NOMO-1 (cell line): ENCODE data around the gene MAP3K14.
A peak's percentile ranks its signal among the peaks of the same experiment; 100 is the strongest.

Experiments used
- DNase-seq, 2 experiments: peaks; one replicate each; lab custom pipeline; 2025; ENCODE audit not compliant: unreplicated experiment in 2 of 2; lab: John Stamatoyannopoulos, UW

Gene MAP3K14

DNA sequence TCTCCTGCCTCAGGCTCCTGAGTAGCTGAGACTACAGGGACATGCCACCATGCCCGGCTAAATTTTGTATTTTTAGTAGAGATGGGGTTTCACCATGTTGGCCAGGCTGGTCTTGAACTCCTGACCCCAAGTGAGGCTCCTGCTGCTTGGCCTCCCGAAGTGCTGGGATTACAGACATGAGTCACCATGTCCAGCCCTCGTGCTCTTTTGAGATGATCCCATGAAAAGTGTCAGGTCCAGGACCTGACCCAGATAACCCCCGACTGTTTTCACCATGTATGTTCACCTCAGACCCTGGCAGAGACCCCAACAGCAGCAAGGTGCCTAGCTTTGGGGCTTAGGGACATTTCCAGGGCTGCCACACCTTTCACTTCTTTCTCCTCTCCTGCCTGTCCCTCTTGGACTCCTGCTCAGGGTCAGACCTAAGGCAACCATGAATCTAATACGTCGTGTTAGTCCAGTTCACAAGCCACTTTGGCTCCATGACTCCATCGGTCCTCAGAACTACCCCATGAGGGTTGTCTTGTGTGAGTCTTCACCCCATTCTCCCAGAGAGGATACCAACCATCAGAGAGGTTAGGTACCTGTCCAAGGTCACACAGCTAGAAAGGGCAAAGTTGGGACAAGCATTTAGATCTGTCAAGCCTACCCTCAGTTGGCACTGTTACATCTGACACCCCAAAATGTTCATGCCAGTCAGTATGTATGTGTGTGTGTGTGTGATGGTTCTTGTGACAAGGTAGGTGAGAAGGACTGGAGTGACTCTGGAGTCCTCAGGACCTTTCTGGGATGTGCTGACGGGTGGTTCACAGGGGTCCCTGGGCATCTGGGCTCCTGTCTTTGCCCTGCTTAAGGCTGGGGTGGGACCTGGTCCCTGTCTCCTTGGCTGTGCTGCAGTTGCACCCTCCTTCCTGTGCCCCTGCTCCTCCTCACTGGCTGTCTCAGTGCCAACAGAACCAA, 23.1 kb upstream of the MAP3K14 start:
- no peak for DNase-seq

- no peak for DNase-seq
These were observed 22.2 kb upstream of the MAP3K14 start for GRCh38 chr17:45338996-45339535.

- DNase-seq, result no peak
These were observed 21.4 kb upstream of the MAP3K14 start for GRCh38 chr17:45338023-45338781.

DNA sequence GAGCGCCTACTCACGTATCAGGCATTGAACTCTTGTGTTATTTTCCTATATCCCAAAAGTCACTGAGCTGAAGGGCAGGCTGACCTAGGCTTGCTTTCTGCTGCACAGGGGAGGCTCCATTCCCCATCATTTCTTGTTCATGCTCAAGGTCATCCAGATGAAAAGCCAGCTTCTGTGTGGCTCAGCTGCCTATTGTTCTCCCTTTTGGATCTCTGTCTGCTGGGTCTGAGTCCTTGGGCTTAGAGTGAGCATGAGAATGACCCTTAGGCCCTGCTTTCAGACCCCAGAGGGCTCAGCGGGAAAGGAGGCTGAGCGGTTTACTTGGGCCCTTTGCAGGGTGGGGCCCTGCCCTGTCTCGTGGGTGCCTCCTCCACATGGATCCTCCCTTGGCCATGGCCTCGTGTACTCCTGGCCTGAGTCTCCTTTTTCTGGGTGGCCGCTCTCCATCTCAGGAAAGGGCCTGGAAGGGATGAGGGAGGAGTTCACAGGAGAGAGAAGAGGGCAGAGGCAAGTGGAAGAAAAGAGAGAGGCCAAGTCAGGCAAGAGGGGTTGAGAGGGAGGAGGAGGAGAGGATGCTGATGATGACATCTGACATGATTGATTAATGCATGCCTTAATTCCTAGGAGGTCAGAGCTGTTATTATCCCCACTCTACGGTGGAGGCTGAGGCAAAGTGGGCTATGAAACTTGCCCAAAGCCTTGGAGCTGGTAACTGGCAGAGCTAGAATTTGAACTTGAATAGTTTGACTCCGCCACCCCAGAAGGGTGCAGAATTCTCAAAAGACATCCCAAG, 19.8 kb upstream of the MAP3K14 start:
- DNase-seq, result no peak

DNA sequence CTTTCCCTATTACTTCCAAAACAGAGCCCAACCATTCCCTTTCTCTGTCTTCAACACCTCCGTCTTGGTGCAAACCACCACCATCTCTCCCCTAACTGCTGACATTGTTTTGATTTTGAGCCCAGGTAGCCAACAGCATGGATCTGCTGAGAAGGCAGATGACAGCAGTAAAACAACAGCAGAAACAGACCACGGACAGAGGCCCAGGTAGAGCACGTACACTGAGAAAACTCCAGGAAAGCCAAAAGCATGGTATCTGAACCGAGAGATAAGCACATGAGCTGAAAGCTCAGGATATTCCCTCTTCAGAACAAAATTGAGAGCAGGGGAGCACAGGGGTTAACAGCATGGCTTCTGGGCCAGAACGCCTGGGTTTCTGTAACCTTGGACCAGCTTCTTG, 18.9 kb upstream of the MAP3K14 start:
- no peak for DNase-seq

DNA sequence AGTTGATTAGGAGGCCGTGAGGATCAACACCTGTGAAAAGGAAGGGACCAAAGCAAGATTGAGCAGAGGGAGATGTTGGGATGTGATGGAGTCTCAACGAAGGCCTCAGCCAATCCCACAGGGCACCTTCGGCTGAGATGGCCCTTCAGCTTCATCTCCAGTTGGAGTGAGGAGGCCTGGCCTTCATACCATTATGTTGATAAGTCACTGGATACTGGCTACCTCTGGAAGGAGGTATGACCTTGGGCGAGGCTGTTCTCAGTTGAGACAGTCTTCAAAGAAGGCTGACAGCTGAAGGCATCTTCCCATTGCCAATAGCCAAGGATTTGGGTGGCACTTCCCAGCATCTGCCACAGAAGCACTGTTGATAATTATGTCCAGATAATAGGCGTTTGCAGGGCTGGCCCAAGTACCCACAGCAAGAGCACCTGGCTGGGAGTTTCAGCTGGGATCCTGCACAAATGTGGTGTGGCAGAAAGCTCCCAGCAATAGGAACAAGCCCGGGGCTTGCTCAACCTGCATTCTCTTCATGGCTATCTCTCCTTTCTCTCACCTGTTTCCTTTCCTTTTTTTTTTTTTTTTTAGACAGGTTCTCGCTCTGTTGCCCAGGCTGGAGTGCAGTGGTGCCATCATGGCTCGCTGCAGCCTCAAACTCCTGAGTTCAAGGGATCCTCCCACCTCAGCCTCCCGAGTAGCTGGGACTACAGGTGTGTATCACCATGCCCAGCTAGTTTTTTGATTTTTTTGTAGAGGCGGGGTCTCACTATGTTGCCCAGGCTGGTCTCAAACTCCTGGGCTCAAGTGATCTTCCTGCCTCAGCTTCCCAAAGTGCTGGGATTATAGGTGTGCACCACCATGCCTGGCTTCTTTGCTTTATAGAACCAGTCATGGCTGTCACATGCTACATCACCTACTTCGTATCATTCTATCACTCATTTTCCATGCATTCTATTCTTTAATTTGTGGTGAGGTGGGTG, 18.2 kb upstream of the MAP3K14 start:
- DNase-seq, result no peak

DNA sequence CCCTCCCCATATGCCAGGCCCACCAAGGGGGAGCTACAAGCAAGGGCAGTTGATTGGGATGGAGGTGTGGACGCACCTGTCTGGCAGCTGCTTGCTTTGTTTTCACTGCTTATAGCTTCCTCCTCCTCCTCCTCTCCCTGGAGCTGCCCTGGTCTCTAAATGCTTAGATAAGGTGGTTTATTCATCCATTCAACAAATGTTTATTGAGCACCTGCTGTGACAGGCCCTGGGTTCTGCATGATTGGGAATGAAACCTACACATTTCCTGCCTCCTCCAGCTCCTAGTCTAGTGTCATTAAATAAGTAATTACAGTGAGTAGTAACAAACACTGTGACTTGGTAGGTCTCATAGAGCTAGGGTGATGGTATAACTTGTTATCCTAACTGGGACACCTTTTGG, 17.4 kb upstream of the MAP3K14 start:
- DNase-seq, result no peak

DNA sequence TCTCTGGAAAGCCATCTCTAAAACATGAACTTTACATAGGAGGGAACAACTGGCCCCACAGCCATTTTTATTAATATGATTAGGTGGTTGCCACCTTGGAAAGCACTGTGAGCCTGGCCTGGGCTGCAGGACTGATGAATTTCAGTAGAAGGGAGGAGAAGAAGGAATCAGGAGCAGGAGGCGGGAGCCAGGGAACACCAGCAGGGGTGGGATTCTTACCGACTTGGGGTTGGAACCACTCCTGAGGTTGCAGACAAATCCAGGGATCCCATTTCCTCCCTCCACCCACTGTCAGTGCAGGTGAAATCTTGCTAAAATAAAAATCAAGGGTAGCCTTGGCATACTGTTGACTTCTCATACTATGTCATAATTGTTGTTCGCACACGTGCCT, 16.9 kb upstream of the MAP3K14 start:
- DNase-seq, result no peak

DNA sequence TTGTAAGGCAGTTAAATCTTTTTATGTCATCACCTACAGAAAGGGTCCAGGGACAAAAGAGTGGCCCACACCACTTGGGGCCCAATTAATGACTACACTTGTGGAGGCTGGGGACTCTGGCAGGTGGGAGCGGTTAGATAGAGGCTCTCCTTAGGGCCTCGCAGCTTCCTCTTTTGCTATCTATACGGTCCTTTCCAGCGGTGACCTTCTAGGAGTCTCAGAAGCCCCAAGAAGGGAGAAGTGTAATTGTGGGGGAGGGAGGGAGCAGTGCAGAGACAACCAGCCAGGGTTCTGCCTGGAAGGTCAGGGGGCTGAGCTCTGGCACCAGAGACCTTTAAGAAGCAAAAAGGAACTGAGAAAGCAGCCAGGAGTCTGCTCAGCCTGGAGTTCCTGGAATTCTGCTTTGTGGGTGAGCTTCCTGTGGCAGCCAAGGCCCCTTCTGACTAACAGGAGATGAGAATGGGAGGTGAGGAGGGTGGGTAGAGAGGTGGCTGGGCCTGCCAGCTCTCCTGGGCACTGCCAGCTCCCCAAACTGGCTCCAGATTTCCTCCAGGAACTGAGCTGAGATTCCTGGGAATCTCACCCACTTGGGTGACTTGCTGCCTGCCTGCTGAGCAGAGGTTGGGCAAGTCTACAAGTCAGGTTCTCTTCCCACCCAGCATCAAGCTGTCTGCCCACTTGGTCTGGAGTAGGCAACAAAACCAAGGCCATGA, 16.3 kb upstream of the MAP3K14 start:
- peak; percentile 87 to 92 for DNase-seq

DNA sequence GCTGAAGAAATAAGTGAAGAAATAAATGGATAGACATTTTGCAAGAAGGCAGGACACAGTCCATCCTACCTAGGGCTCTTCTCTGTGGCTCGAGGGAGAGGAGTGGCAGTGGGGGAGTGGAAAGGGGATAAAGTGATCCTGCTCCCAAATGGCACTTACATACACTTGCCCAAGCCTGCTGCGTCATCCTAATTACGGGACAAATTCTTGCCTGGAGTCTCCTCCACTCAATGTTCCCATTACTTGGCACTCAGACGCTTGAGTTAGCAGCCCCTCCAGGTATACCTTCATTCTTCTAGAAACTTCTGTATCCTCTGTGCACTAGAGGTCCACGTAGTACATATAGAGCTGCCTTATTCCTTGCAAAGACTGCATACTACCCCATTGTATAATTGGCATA, 15.7 kb upstream of the MAP3K14 start:
- no peak for DNase-seq

- no peak for DNase-seq
These were observed 9.8 kb upstream of the MAP3K14 start for GRCh38 chr17:45326626-45327025.

DNA sequence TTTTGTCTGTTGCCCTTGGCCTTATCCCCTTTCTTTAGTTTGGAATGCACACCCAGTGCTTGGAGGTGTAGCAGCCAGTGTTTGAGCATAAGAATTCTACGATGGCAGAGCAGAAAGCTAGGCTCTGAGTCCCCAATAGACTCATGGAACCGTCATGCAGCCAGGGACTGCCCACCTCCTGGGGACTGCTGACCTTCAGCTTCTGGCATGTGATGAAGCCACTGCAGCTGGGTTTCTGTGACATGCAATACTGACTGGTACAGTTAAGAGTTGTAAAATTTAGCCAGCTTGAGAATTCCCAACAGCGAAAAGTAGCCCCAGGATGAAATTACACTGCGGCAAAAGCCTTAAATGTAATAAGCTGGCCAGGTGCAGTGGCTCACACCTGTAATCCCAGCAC, 9.0 kb upstream of the MAP3K14 start:
- DNase-seq, result no peak

GRCh38 chr17:45324336-45324735, 7.5 kb upstream of the MAP3K14 start:
- no peak for DNase-seq

DNA sequence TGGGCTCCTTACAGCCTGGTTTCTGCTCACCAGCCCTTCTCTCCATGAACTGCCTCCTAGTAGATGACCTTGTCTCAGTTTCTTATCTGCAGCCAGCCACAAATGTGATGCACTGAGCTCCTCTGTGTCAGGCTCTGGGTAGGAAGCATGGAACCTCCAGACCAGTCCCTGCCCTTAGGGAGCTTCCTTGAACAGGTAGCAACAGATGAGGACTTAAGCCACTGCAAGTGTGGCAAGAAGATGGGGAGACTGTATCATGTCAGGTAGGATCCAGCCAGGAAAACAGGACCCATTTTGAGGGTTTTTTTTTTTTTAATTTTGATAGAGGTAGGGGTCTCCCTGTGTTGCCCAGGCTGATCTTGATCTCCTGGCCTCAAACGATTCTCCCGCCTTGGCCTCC, 5.3 kb upstream of the MAP3K14 start:
- DNase-seq, result no peak

DNA sequence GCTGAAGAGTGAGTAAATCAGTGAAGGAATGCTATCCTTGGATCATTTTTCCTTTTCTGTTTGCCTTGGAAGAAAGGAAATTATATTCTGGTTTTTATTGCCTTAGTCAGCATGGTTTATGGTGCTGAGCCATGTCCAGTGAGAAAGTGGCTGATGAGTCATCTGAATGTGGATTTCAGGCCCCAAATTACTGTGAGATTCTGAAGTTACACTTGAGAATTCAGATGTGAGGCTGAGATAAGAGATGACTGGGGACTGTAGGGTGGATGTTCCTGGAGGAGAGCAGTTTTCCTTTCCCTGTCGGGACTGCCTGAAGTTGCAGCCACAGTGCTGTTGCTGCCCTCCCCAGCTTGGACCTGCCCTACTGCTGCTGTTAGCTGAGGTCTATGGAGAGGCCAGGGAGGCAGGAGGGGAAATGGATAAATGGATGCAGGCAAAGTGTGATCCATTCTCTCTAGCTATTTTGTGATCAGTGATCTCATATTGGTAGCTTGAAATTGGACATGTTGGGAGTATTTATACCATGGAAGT, 4.2 kb upstream of the MAP3K14 start:
- DNase-seq, result peak; percentile 46 to 52

DNA sequence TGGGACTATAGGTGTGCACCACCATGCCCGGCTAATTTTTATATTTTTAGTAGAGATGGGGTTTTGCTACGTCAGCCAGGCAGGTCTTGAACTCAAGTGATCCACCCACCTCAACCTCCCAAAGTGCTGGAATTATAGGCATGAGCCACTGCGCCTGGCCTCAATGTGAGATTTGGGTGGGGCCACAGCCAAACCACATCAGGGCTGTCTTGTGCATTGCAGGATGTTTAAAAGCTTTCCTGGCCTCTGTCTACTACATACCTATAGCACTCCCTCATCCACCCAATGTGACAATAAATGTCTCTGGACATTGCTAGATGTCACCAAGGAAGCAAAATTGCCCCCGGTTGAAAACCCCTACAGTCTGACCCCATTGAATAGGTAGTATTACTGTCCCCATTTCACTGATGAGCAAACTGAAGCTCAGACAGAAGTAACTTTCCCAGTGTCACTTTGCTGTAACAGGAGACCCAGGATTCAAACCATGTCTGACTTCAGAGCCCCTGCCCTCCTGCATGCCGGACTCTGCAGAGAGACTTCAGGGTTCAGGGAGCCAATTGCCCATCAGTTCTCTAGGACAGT, 3.6 kb upstream of the MAP3K14 start:
- no peak for DNase-seq

- DNase-seq, result no peak
These were observed 2.5 kb upstream of the MAP3K14 start for GRCh38 chr17:45319239-45319703.

GRCh38 chr17:45318561-45319230, 1.9 kb upstream of the MAP3K14 start:
- no peak for DNase-seq
